Activated CD4-positive, alpha-beta T cell treated with anti-CD3 and anti-CD28 coated beads, Interleukin-2, amount 50 U/mL, for 16 hours (primary cell): ENCODE data around the gene OAS3.
"Not testable (repeated sequence)": the region's sequence is repeated elsewhere in the genome, so short reads cannot be mapped to it uniquely, and the experiment has no call there.

ENCODE experiments used
- DNase-seq: peaks from one replicate; pipeline ENCODE4 v3.0.0-alpha.2; 2020

Gene OAS3

GRCh38 chr12:112987561-112987960, 49.3 kb downstream of the OAS3 start:
- DNase-seq: no peak

- DNase-seq: peak; percentile 57
Measured at GRCh38 chr12:112988224-112988623, 50.0 kb downstream of the OAS3 start.

- DNase-seq: not testable (repeated sequence)
Measured at GRCh38 chr12:112988823-112989385, 50.6 kb downstream of the OAS3 start.

GRCh38 chr12:112989806-112990205, 51.5 kb downstream of the OAS3 start:
- DNase-seq: no peak

GRCh38 chr12:112992541-112993398, 54.5 kb downstream of the OAS3 start:
- DNase-seq: peak; percentile 65

GRCh38 chr12:112995008-112995407, 56.7 kb downstream of the OAS3 start:
- DNase-seq: no peak

- no peak for DNase-seq
Measured at GRCh38 chr12:112996501-112996900, 58.2 kb downstream of the OAS3 start.

GRCh38 chr12:112997506-112997905, 59.2 kb downstream of the OAS3 start:
- no peak for DNase-seq

- no peak for DNase-seq
Measured at GRCh38 chr12:112998987-112999767, 60.9 kb downstream of the OAS3 start.

- DNase-seq: no peak
Measured at GRCh38 chr12:113000433-113000832, 62.2 kb downstream of the OAS3 start.

- DNase-seq: no peak
Measured at GRCh38 chr12:113002155-113002554, 63.9 kb downstream of the OAS3 start.

- DNase-seq: no peak
Measured at GRCh38 chr12:113002676-113003075, 64.4 kb downstream of the OAS3 start.

GRCh38 chr12:113003636-113004035, 65.4 kb downstream of the OAS3 start:
- DNase-seq: no peak

GRCh38 chr12:113005762-113006161, 67.5 kb downstream of the OAS3 start:
- DNase-seq: no peak

- DNase-seq: no peak
Measured at GRCh38 chr12:113006206-113006605, 67.9 kb downstream of the OAS3 start.

GRCh38 chr12:113006641-113007040, 68.4 kb downstream of the OAS3 start:
- DNase-seq: no peak

- no peak for DNase-seq
Measured at GRCh38 chr12:113007166-113007565, 68.9 kb downstream of the OAS3 start.

GRCh38 chr12:113010701-113011100, 72.4 kb downstream of the OAS3 start:
- DNase-seq: no peak

- DNase-seq: no peak
Measured at GRCh38 chr12:113014565-113014964, 76.3 kb downstream of the OAS3 start.

GRCh38 chr12:113016796-113017195, 78.5 kb downstream of the OAS3 start:
- no peak for DNase-seq

- no peak for DNase-seq
Measured at GRCh38 chr12:113019025-113019424, 80.8 kb downstream of the OAS3 start.

- no peak for DNase-seq
Measured at GRCh38 chr12:113021500-113021899, 83.2 kb downstream of the OAS3 start.
